Mucosa of descending colon (tissue), 3 donors: ENCODE measurements around the gene PRKACG. TPM values are rescaled to one million over a fixed set of nuclear protein-coding genes. Genes with fewer than 3 reads are reported as not detected.

Experiments used
- ATAC-seq: fragments of 200-7000 bp; cut with Tn5 transposase; one replicate; pipeline ENCODE4 v1.9.1; 2020; ENCODE audit warnings: mild to moderate bottlenecking, moderate library complexity
- DNase-seq, 3 donors: peaks; one replicate each; pipeline ENCODE4 v3.0.0-alpha.2; 2020
- H3K36me3 ChIP-seq: fragments of 200-600 bp; one replicate; pipeline ENCODE4 v1.8.0; 2021; ENCODE audit warnings: low read depth, mild to moderate bottlenecking
- H3K4me1 ChIP-seq: fragments of 200-600 bp; one replicate; pipeline ENCODE4 v1.8.0; 2021; ENCODE audit warnings: low read depth, mild to moderate bottlenecking
- H3K4me3 ChIP-seq: fragments of 200-600 bp; one replicate; pipeline ENCODE4 v1.8.0; 2021; ENCODE audit warnings: mild to moderate bottlenecking
- H3K9me3 ChIP-seq: fragments of 200-600 bp; one replicate; pipeline ENCODE4 v1.8.0; 2021; ENCODE audit warnings: mild to moderate bottlenecking
- CTCF ChIP-seq: fragments of 200-600 bp; IDR thresholded peaks from one replicate; pipeline ENCODE4 v1.8.0; 2022; ENCODE audit warnings: antibody characterized with exemption, mild to moderate bottlenecking
- intact Hi-C, 2 donors: fragments of 100-400 bp; cut with DNase I in 1 of 2; cut with micrococcal nuclease in 1 of 2; formaldehyde crosslinking; loops; one replicate each; pipeline versions ENCODE4 v1.11.0 to v1.11.1; 2022; cut with DNase I, micrococcal nuclease
- total RNA-seq, 3 donors: library from RNA; stranded (reverse); fragmentation: NEBNext Ultra II Directional in 2 of 3; extraction: Animal tissue kit (Norgen Biotek cat#: 25700) in 2 of 3; gene quantifications; one replicate each; pipeline versions ENCODE4 v1.2.1 to v1.2.4, GENCODE V29; 2021 to 2023
- donor health status: DM: no; HTN: no; CAD: no; lungs with moderate emphysema.
- donor health status: DM: no; HTN: no; CAD: no.
- donor health status: DM: no; HTN: yes; CAD: no.

PRKACG gene
- total RNA-seq, 3 donors from 2014 or later, result not detected

- no peak overlapping the region for H3K4me3 ChIP-seq
- peak in 1 of 3 donors; percentile 48 for DNase-seq
- intact Hi-C loops, result no loop called here
Observed at GRCh38 chr9:68974901-68975300, 39.0 kb downstream of the PRKACG start.

GRCh38 chr9:68974431-68974830, 39.5 kb downstream of the PRKACG start:
- ATAC-seq, result peak; percentile 31
- intact Hi-C loops, result no loop called here
- H3K4me1 ChIP-seq, result peaks cover 16% of the 10 kb centered on the region
- no peaks in the 10 kb centered on the region for H3K36me3 ChIP-seq
- H3K4me3 ChIP-seq, result no peak overlapping the region
- no peak for DNase-seq
- no peaks in the 10 kb centered on the region for H3K9me3 ChIP-seq
- TF ChIP-seq CTCF, result no peak

More at GRCh38 chr9:68974901-68975300, 39.0 kb downstream of the PRKACG start:
- ATAC-seq, result no peak
- no peaks in the 10 kb centered on the region for H3K9me3 ChIP-seq
- no peaks in the 10 kb centered on the region for H3K36me3 ChIP-seq
- TF ChIP-seq CTCF, result no peak
- peaks cover 16% of the 10 kb centered on the region for H3K4me1 ChIP-seq

GRCh38 chr9:68973619-68974018, 40.3 kb downstream of the PRKACG start:
- ATAC-seq (no peak), DNase-seq (no peak)
- no peak for TF ChIP-seq CTCF
- no peaks in the 10 kb centered on the region for H3K9me3 ChIP-seq
- intact Hi-C loops, result no loop called here
- peaks cover 19% of the 10 kb centered on the region for H3K4me1 ChIP-seq
- no peak overlapping the region for H3K4me3 ChIP-seq
- no peaks in the 10 kb centered on the region for H3K36me3 ChIP-seq

GRCh38 chr9:68970151-68970550, 43.8 kb downstream of the PRKACG start:
- no peak overlapping the region for H3K4me3 ChIP-seq
- H3K36me3 ChIP-seq, result no peaks in the 10 kb centered on the region
- H3K4me1 ChIP-seq, result peaks cover 17% of the 10 kb centered on the region
- intact Hi-C loops, result no loop called here
- no peak for TF ChIP-seq CTCF
- no peaks in the 10 kb centered on the region for H3K9me3 ChIP-seq
- peak in 1 of 3 donors; percentile 94 for DNase-seq
- ATAC-seq, result peak; percentile 92

GRCh38 chr9:68969538-68969937, 44.4 kb downstream of the PRKACG start:
- H3K36me3 ChIP-seq, result no peaks in the 10 kb centered on the region
- DNase-seq, result no peak
- intact Hi-C loops, result no loop called here

More at GRCh38 chr9:68969538-68969937, 44.4 kb downstream of the PRKACG start:
- peaks cover 17% of the 10 kb centered on the region for H3K4me1 ChIP-seq
- no peak for TF ChIP-seq CTCF
- no peak overlapping the region for H3K4me3 ChIP-seq
- no peaks in the 10 kb centered on the region for H3K9me3 ChIP-seq
- peak; percentile 59 for ATAC-seq
